Activated T-helper 17 cell treated with anti-CD3 and anti-CD28 coated beads, Interleukin-2, amount 50 U/mL, for 72 hours (primary cell): ENCODE results near the gene OXCT1. TPM values are rescaled to one million over a fixed set of nuclear protein-coding genes. Genes with fewer than 3 reads are reported as not detected.
"Not testable (repeated sequence)": the region's sequence is repeated elsewhere in the genome, so short reads cannot be mapped to it uniquely, and the experiment has no call there.

ENCODE experiments used
- ATAC-seq: fragments of 150-1000 bp; cut with Tn5 transposase; replicated peaks from 2 replicates; pipeline ENCODE4 v1.10.0; 2021; ENCODE audit warnings: mild to moderate bottlenecking, moderate library complexity
- H3K27ac Mint-ChIP-seq: one replicate; pipeline ENCODE4 v1.8.0; 2022; ENCODE audit warnings: mixed read lengths
- H3K27me3 Mint-ChIP-seq: one replicate; pipeline ENCODE4 v1.8.0; 2022; ENCODE audit warnings: mixed read lengths
- H3K36me3 Mint-ChIP-seq: one replicate; pipeline ENCODE4 v1.8.0; 2022; ENCODE audit warnings: low read depth, mild to moderate bottlenecking, mixed read lengths
- H3K4me1 Mint-ChIP-seq: one replicate; pipeline ENCODE4 v1.8.0; 2022; ENCODE audit warnings: mixed read lengths
- H3K4me3 Mint-ChIP-seq: one replicate; pipeline ENCODE4 v1.8.0; 2022; ENCODE audit warnings: mild to moderate bottlenecking, mixed read lengths
- H3K9me3 Mint-ChIP-seq: one replicate; pipeline ENCODE4 v1.8.0; 2022; ENCODE audit warnings: mixed read lengths
- total RNA-seq, 2 donors: library from RNA; stranded (reverse); gene quantifications; one replicate each; pipeline ENCODE4 v1.2.3, GENCODE V29; 2022

Gene OXCT1
- total RNA-seq, 2 donors from 2014 or later, result 49.9 to 74.4 TPM

- Mint-ChIP-seq H3K27ac (peak overlapping the region; percentile 86), H3K36me3 (peaks cover 23% of the 10 kb centered on the region), H3K4me3 (no peak overlapping the region), H3K4me1 (peaks cover 23% of the 10 kb centered on the region), H3K9me3 (no peaks in the 10 kb centered on the region), H3K27me3 (no peaks in the 10 kb centered on the region)
- no peak for ATAC-seq
Observed at GRCh38 chr5:41852293-41852692, 17.9 kb downstream of the OXCT1 start.

- no peaks in the 10 kb centered on the region for H3K9me3 Mint-ChIP-seq
- peak overlapping the region; percentile 54 for H3K4me3 Mint-ChIP-seq
- peaks cover 23% of the 10 kb centered on the region for H3K4me1 Mint-ChIP-seq
- peak; percentile 81 for ATAC-seq
- no peaks in the 10 kb centered on the region for H3K27me3 Mint-ChIP-seq
- H3K27ac Mint-ChIP-seq, result peak overlapping the region; percentile 86
- H3K36me3 Mint-ChIP-seq, result peaks cover 31% of the 10 kb centered on the region
Observed at GRCh38 chr5:41851116-41851515, 19.1 kb downstream of the OXCT1 start.

- peaks cover 31% of the 10 kb centered on the region for H3K36me3 Mint-ChIP-seq
Observed at GRCh38 chr5:41848983-41849382, 21.2 kb downstream of the OXCT1 start.

DNA sequence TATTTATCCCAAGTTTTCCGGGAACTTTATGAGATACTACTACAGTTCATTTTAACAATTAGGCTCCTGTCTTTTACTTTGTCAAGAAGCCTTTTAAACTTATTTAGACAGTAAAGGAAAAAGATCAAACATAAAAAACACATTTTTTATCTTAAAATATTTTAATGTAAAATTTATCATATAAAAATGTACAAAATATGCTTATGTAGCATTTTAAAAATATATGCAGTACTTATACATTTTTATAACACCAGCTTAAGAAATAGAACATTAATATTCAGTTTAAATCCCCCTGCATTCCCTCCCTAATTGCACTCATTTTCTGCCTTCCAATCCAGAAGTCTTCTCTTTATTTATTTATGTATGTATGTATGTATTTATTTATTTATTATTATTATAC is 24.5 kb downstream of the OXCT1 start:
- not testable (repeated sequence) for H3K4me3 Mint-ChIP-seq, H3K27me3 Mint-ChIP-seq, ATAC-seq, H3K27ac Mint-ChIP-seq, H3K9me3 Mint-ChIP-seq, H3K4me1 Mint-ChIP-seq
- H3K36me3 Mint-ChIP-seq, result peaks cover 31% of the 10 kb centered on the region

More at GRCh38 chr5:41848983-41849382, 21.2 kb downstream of the OXCT1 start:
- Mint-ChIP-seq H3K4me1 (peaks cover 19% of the 10 kb centered on the region), H3K4me3 (no peak overlapping the region), H3K27me3 (no peaks in the 10 kb centered on the region), H3K27ac (no peak overlapping the region), H3K9me3 (no peaks in the 10 kb centered on the region)
- no peak for ATAC-seq

GRCh38 chr5:41844502-41844901 is 25.7 kb downstream of the OXCT1 start:
- Mint-ChIP-seq H3K27ac (no peak overlapping the region), H3K9me3 (no peaks in the 10 kb centered on the region), H3K4me1 (no peaks in the 10 kb centered on the region), H3K4me3 (no peak overlapping the region), H3K27me3 (no peaks in the 10 kb centered on the region), H3K36me3 (peaks cover 33% of the 10 kb centered on the region)
- ATAC-seq, result no peak

DNA sequence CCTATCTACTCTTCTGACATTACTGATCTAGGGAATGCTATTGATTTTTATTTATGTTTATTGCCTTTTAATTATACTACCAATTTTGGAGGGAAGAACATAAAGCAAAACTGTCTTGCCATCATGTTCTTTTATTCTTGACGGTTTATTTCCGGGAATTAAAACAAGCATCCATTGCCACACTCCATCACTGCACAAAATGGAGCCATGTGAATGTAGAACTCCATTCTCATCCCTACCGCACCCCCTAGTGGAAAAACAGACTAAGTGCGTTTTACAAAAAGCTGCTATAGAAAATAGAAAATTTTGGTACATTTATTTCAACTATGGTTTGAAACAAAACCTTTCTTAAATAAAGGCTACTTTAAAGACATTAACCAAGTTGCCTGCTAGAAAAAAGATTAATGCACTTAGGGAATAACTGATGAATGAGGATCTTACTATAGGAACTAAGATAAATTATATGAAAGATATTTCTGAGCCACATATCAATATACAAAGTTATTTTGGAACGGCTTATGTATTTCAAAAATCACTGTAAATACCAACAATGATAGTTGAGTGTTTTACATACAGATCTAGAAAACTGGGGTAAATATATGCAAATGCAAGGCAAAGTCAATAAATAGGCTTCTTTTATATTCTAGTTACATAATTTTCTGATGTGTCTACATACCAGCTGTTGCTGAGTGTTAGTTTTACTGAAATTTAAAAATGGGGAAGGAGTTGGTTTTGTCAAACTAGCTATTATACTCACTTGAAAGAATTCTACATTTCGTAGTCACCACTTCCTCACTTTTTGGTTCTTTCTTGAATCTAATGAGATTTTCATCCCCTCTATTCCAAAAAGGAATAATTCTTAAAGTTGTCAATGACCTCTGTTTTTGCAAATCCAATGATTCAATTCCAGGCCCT is 26.5 kb downstream of the OXCT1 start:
- H3K36me3 Mint-ChIP-seq, result peaks cover 33% of the 10 kb centered on the region
- no peaks in the 10 kb centered on the region for H3K4me1 Mint-ChIP-seq
- peak; percentile 43 for ATAC-seq
- no peak overlapping the region for H3K4me3 Mint-ChIP-seq
- H3K27ac Mint-ChIP-seq, result no peak overlapping the region
- H3K9me3 Mint-ChIP-seq, result no peaks in the 10 kb centered on the region
- no peaks in the 10 kb centered on the region for H3K27me3 Mint-ChIP-seq

GRCh38 chr5:41842777-41843176 is 27.4 kb downstream of the OXCT1 start:
- Mint-ChIP-seq H3K27me3 (no peaks in the 10 kb centered on the region), H3K4me3 (no peak overlapping the region), H3K4me1 (no peaks in the 10 kb centered on the region), H3K27ac (no peak overlapping the region), H3K36me3 (peaks cover 40% of the 10 kb centered on the region), H3K9me3 (no peaks in the 10 kb centered on the region)
- ATAC-seq, result no peak

DNA sequence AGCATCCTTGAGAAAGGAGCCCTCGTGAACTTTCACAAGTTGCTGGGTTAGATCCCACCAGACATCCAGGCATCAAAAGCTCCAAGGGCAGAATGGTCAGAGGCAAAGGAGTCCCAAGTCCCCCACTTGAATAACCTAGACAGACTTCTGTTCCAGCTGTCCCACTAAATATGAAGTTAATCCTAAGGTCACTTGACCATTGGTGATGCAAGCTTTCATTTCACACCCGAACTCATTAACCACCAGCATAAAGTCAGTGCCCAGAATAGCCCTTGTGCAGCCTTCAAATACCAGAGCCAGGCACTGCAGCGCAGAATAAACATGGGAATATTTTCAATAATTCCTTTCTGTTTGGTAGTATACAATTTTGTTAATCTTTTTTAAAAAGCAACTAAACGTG is 28.9 kb downstream of the OXCT1 start:
- Mint-ChIP-seq H3K27me3 (no peaks in the 10 kb centered on the region), H3K27ac (no peak overlapping the region), H3K4me1 (peaks cover 6% of the 10 kb centered on the region), H3K36me3 (peaks cover 41% of the 10 kb centered on the region), H3K9me3 (no peaks in the 10 kb centered on the region), H3K4me3 (no peak overlapping the region)
- no peak for ATAC-seq

- peaks cover 49% of the 10 kb centered on the region for H3K36me3 Mint-ChIP-seq
- H3K27me3 Mint-ChIP-seq, result no peaks in the 10 kb centered on the region
- H3K27ac Mint-ChIP-seq, result no peak overlapping the region
- H3K4me1 Mint-ChIP-seq, result peaks cover 6% of the 10 kb centered on the region
- H3K9me3 Mint-ChIP-seq, result no peaks in the 10 kb centered on the region
- H3K4me3 Mint-ChIP-seq, result no peak overlapping the region
- ATAC-seq, result no peak
Observed at GRCh38 chr5:41840251-41840650, 30.0 kb downstream of the OXCT1 start.

- no peak for ATAC-seq
- Mint-ChIP-seq H3K27me3 (no peaks in the 10 kb centered on the region), H3K27ac (no peak overlapping the region), H3K4me3 (no peak overlapping the region), H3K36me3 (peaks cover 74% of the 10 kb centered on the region), H3K4me1 (peaks cover 11% of the 10 kb centered on the region), H3K9me3 (no peaks in the 10 kb centered on the region)
Observed at GRCh38 chr5:41837793-41838192, 32.4 kb downstream of the OXCT1 start.

GRCh38 chr5:41835645-41836044 is 34.6 kb downstream of the OXCT1 start:
- Mint-ChIP-seq H3K4me1 (peaks cover 28% of the 10 kb centered on the region), H3K9me3 (no peaks in the 10 kb centered on the region), H3K36me3 (peaks cover 95% of the 10 kb centered on the region), H3K4me3 (no peak overlapping the region), H3K27ac (no peak overlapping the region), H3K27me3 (no peaks in the 10 kb centered on the region)
- ATAC-seq, result peak; percentile 81

GRCh38 chr5:41834506-41834905 is 35.7 kb downstream of the OXCT1 start:
- peaks cover 96% of the 10 kb centered on the region for H3K36me3 Mint-ChIP-seq
- ATAC-seq, result no peak
- peak overlapping the region; percentile 65 for H3K27ac Mint-ChIP-seq

DNA sequence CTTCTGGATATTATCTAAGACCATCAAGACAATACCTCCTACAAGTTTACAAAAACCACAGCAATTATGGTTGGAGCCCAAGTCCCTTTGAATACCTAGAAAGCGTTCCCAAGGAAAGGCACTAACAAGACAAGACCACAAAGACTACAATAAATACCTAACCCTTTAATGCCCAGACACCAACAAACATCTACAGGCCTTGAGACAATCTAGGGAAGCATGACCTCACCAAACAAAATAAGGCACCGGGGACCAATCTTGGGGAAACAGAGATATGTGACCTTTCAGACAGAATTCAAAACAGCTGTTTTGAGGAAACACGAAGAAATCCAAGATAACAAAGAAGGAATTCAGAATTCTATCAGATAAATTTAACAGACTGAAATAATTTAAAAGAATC is 37.8 kb downstream of the OXCT1 start:
- Mint-ChIP-seq H3K27me3 (no peaks in the 10 kb centered on the region), H3K9me3 (no peaks in the 10 kb centered on the region), H3K4me1 (peaks cover 28% of the 10 kb centered on the region), H3K27ac (peak overlapping the region; percentile 60), H3K36me3 (peaks cover 94% of the 10 kb centered on the region), H3K4me3 (no peak overlapping the region)
- ATAC-seq, result no peak

More at GRCh38 chr5:41834506-41834905, 35.7 kb downstream of the OXCT1 start:
- H3K4me3 Mint-ChIP-seq, result no peak overlapping the region
- H3K9me3 Mint-ChIP-seq, result no peaks in the 10 kb centered on the region
- H3K27me3 Mint-ChIP-seq, result no peaks in the 10 kb centered on the region
- peaks cover 28% of the 10 kb centered on the region for H3K4me1 Mint-ChIP-seq

- no peak for ATAC-seq
- peaks cover 94% of the 10 kb centered on the region for H3K36me3 Mint-ChIP-seq
- peaks cover 23% of the 10 kb centered on the region for H3K4me1 Mint-ChIP-seq
- peak overlapping the region; percentile 60 for H3K27ac Mint-ChIP-seq
- no peak overlapping the region for H3K4me3 Mint-ChIP-seq
- no peaks in the 10 kb centered on the region for H3K27me3 Mint-ChIP-seq
- H3K9me3 Mint-ChIP-seq, result no peaks in the 10 kb centered on the region
Observed at GRCh38 chr5:41831155-41831554, 39.1 kb downstream of the OXCT1 start.

DNA sequence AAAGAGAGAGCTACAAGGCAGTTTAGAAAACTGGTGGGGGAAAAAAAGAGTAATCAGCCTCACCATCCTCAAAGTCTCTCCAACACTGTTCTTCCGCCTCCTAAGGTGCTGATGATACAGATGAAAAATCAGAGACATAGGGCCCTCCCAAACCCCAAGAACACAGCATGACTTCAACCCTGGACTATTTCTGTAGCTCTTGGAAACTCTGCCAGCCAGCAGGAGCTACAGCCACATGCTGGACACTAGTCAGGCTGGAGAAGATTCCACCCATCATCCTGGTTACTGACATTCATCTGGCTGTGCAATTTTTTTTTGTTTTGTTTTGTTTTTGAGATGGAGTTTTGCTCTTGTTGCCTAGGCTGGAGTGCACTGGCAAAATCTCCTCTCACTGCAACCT is 42.4 kb downstream of the OXCT1 start:
- Mint-ChIP-seq H3K36me3 (peaks cover 94% of the 10 kb centered on the region), H3K27ac (no peak overlapping the region)

More for the DNA sequence above, 42.4 kb downstream of the OXCT1 start:
- no peak for ATAC-seq
- no peaks in the 10 kb centered on the region for H3K27me3 Mint-ChIP-seq
- no peaks in the 10 kb centered on the region for H3K9me3 Mint-ChIP-seq
- no peak overlapping the region for H3K4me3 Mint-ChIP-seq
- peaks cover 17% of the 10 kb centered on the region for H3K4me1 Mint-ChIP-seq
